Measurements from ENCODE around the gene HTT. TPM values are rescaled to one million over a fixed set of nuclear protein-coding genes. Genes with fewer than 3 reads are reported as not detected.

The HTT gene
- total and polyA plus RNA-seq, 9 of the 15 experiments (the other 6 are each of a cell fraction or from before 2014, with no cell fraction given): 0.66 to 31.6 (median 14.7) TPM

GRCh38 chr4:3189459-3189858, 115.0 kb downstream of the HTT start:
- H3K9me3 ChIP-seq (replicated peaks; ENCODE audit: control insufficient read depth, insufficient read depth, low read depth, low read length): no peaks in the 10 kb centered on the region
- H3K4me1 ChIP-seq (replicated peaks in 1 of 2; ENCODE audit: control insufficient read depth in 2 of 2, insufficient read depth in 2 of 2, low read length in 2 of 2): no peaks in the 10 kb centered on the region
- no peak for FAIRE-seq
- no TSS peak for BruUV-seq (replicated peaks)
- CTCF ChIA-PET (ENCODE audit: low intra/inter-chr PET ratio): interaction anchor here (0.7 kb wide), 1 partner anchor 254 kb away, joined by 3 read pairs; no protein-coding TSS in a partner anchor
- no peak overlapping the region for H3K4me2 ChIP-seq (ENCODE audit: insufficient read depth, low read length)
- H3K9me1 ChIP-seq (ENCODE audit: control insufficient read depth, insufficient read depth, low read length): no peaks in the 10 kb centered on the region
- TF ChIP-seq SNAPC5 (CRISPR knock-in tag; IDR thresholded peaks at IDR 0.05): no peak
- no peak for TF ChIP-seq PCBP1 (IDR thresholded peaks at IDR 0.05; ENCODE audit: low read depth, low read length, poor library complexity, severe bottlenecking)
- no peak for TF ChIP-seq BRCA1 (IDR thresholded peaks at IDR 0.05)
- no peak for TF ChIP-seq BRCA1 (CRISPR knock-in tag; IDR thresholded peaks at IDR 0.05)
- no peak for TF ChIP-seq TBL1XR1 (IDR thresholded peaks at IDR 0.05; ENCODE audit: low read length in 2 of 2)
- no peak for TF ChIP-seq RNF2 (IDR thresholded peaks at IDR 0.05)
- TF ChIP-seq ZNF431 (CRISPR knock-in tag; IDR thresholded peaks at IDR 0.05): no peak
- TF ChIP-seq ZNF444 (CRISPR knock-in tag; IDR thresholded peaks at IDR 0.05): no peak
- no peak for TF ChIP-seq ARHGAP35 (IDR thresholded peaks at IDR 0.05; ENCODE audit: partially characterized antibody)
- no peak for TF ChIP-seq YBX1 (IDR thresholded peaks at IDR 0.05)
- TF ChIP-seq FOXO4 (CRISPR knock-in tag; IDR thresholded peaks at IDR 0.05): no peak
- no peak for TF ChIP-seq MTF1 (CRISPR knock-in tag; IDR thresholded peaks at IDR 0.05; ENCODE audit: borderline replicate concordance)
- no peak for TF ChIP-seq POU5F1 (IDR thresholded peaks at IDR 0.05; ENCODE audit: borderline replicate concordance, low read depth, low read length, partially characterized antibody)
- no peak for TF ChIP-seq ZNF592 (IDR thresholded peaks at IDR 0.05)
- no peak overlapping the region for H2AFZ ChIP-seq (ENCODE audit: low read depth, low read length)
- no peak overlapping the region for H3K4me3 ChIP-seq
- no peaks in the 10 kb centered on the region for H3K27me3 ChIP-seq (ENCODE audit: control insufficient read depth in 2 of 2, insufficient read depth in 2 of 2, low read length in 2 of 2)
- DNase-seq (ENCODE audit: extremely low read depth in 1 of 4, low spot score in 3 of 4): no peak
- in situ Hi-C loops (cut with MboI) (no loop called here), intact Hi-C loops (cut with micrococcal nuclease) (no loop called here)
- no peak overlapping the region for H3K9ac ChIP-seq (ENCODE audit: insufficient read depth in 1 of 2, low read depth in 2 of 2, low read length in 2 of 2)
- no peak for ATAC-seq
- H3K27ac ChIP-seq (ENCODE audit: extremely low read depth, low read depth, low read length): no peak overlapping the region
- peaks cover 28% of the 10 kb centered on the region; the same call in 2 of the 3 replicates for H3K36me3 ChIP-seq (ENCODE audit: control insufficient read depth, insufficient read depth, low read length)
- H4K20me1 ChIP-seq (replicated peaks; ENCODE audit: control insufficient read depth, insufficient read depth, low read length): no peaks in the 10 kb centered on the region
- POLR2A ChIA-PET: interaction anchor here (0.6 kb wide), 1 partner anchor 139 kb away, joined by 3 read pairs; no protein-coding TSS in a partner anchor
- no peaks in the 10 kb centered on the region for H3K79me2 ChIP-seq (ENCODE audit: control insufficient read depth, insufficient read depth, low read length)
